Left lobe of liver (tissue), 2 donors: ENCODE data around the gene BTN3A1. TPM values are rescaled to one million over a fixed set of nuclear protein-coding genes. Genes with fewer than 3 reads are reported as not detected.
"Not testable (repeated sequence)": the region's sequence is repeated elsewhere in the genome, so short reads cannot be mapped to it uniquely, and the experiment has no call there.

Experiments used
- ATAC-seq: fragments of 200-7000 bp; cut with Tn5 transposase; one replicate; pipeline ENCODE4 v1.9.1; 2020; ENCODE audit warnings: mild to moderate bottlenecking, moderate library complexity
- DNase-seq: peaks from one replicate; pipeline ENCODE4 v3.0.0-alpha.2; 2020; ENCODE audit warnings: low spot score
- total RNA-seq: library from RNA; stranded (reverse); gene quantifications from one replicate; pipeline ENCODE4 v1.2.1, GENCODE V29; 2021
- donor health status: DM: no; HTN: no; CAD: no; lungs with moderate emphysema.
- donor health status: DM: no; HTN: yes; CAD: no.

Gene BTN3A1
- 9.5 TPM for total RNA-seq

- DNase-seq: peak; percentile 59
- ATAC-seq: peak; percentile 96
These were observed at the start of gene BTN3A1 for GRCh38 chr6:26401987-26402658. Gene BTN3A1, plus strand, starts transcription at chr6:26402275. Its CDS starts 3,289 bp downstream, at chr6:26405564.

DNA sequence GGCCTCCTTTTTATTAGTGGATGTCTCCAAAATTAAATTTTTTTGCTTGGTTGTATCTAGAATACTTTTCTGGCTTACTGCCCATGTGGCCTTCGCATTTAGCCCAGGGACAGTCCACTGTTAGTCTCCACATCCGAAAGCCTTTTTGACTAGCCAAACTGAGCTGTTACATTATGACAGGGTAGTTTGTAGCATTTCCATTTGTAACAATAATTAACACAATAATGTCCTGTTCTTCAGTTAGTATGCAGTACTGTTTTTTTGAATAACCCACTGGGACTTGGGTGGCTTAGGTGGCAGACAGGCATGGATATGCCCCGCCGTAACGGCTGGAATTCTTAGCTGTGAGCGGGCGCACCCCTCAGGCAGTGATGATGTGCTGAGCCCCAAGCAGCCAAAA is 49.8 kb upstream of the BTN3A1 start:
- DNase-seq (no peak), ATAC-seq (no peak)

DNA sequence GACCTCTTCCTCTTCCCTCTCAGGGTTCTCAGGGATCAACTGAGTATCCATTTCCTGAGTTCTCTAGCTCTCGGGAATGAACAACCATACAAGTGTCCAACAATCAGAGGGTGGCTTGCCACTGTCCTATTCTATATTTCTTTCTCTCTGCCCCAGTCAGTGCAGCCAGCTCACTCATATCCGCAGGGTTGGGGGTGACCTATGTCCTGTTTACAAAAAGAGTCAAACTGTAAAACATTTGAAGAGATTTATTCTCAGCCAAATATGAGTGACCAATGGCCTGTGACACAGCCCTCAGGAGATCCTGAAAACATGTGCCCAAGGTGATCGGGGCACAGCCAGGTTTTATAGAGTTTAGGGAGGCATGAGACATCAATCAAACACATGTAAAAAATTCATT is 47.9 kb upstream of the BTN3A1 start:
- DNase-seq (no peak), ATAC-seq (no peak)

DNA sequence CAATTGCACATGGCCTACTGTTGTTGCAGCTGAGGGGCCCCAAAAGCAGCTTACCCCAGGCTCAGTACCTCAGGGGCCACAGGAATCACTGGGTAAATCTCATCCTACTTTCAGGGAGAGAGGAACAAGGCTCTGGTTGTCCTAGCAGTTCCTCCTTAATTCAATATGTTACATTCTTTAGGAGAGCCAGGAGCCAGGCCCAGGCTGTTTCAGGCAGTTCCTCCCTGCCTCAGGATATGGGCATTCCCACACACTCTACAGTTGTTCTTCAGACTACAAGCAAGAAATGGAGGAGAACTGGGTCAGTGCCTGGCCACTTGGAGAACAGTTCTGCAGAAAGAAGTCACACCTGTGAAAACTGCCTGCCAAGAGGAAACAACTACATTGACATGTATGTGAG is 46.7 kb upstream of the BTN3A1 start:
- DNase-seq (no peak), ATAC-seq (no peak)

GRCh38 chr6:26357543-26357942 is 44.5 kb upstream of the BTN3A1 start:
- not testable (repeated sequence) for DNase-seq, ATAC-seq

DNA sequence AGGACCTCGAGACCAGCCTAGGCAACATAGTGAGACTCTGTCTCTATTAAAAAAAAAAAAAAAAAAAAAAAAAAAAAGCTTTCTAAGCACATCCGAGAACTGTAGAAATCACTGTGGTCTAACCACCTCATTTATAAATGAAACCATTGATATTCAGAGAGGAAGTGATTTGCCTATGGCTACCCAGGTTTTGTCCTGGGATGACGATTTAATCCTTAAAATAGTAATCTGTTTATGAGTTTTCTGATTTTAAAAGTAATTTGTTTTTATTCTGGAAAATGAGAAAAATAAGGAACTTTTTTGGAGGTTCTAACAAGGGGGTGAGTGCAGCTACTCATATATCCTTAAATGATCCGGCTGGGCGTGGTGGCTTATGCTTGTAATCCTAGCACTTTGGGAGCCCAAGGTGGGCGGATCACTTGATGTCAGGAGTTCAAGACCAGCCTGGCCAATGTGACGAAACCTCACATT is 43.5 kb upstream of the BTN3A1 start:
- DNase-seq: no peak
- ATAC-seq: no peak

DNA sequence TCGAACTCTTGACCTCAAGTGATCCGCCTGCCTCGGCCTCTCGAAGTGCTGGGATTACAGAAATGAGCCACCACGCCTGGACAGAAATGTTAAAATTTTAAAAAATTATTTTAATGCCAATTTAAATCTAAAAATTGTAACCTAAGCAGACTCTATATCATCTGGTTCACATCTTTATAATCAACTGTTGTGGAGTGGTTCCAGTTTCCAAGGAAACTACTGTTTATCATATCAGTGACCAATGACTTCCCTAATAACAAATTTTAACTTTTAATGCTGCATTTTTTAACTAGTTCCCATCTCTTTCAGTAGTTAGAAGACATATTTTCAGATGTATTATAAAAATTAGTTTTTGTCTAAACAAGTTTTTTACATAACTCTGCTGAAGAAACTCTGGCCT is 42.3 kb upstream of the BTN3A1 start:
- no peak for DNase-seq
- ATAC-seq: no peak

DNA sequence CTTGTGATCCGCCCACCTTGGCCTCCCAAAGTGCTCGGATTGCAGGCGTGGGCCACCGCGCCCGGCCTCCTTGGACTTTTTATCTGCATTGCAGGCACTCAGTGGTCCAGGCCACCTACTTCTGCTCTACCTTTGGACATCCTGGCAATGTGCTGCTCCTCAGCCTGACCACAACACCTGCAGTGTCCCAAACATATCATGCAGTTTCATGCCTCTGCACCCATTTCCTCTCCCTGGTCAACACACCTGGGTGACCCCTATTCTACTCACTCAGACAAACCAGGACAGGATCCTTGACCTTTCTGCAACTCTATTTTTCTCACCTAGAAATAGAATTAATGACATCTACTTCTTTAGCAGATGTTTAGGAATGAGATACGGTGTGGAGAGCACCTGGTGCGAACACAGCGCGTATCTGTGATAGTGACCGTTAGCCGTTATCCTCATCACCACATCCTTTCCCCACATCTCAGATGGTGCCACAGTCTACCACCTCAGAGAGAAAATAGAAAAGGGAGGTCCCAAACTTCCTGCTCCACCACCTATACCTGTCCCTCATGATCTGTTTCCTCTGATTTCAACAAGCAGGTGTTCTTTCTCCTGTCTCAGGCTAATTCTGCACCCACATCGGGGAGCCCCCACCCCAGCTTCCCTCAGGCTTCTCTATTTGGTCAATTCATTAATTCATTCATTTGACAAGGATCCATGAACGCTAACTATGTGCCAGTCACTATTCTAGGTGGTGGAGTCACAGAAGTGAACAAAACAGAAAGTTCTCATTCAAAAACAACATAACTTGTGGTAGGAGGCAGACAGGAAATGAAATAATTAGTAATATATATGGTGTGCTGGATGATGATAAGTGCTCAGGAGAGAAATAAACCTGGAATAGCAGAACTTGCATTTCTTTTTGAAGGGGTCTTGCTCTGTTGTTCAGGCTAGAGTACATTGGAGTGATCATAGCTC is 41.3 kb upstream of the BTN3A1 start:
- ATAC-seq: no peak
- DNase-seq: no peak

- no peak for ATAC-seq
- no peak for DNase-seq
These were observed 40.5 kb upstream of the BTN3A1 start for GRCh38 chr6:26361544-26361943.

DNA sequence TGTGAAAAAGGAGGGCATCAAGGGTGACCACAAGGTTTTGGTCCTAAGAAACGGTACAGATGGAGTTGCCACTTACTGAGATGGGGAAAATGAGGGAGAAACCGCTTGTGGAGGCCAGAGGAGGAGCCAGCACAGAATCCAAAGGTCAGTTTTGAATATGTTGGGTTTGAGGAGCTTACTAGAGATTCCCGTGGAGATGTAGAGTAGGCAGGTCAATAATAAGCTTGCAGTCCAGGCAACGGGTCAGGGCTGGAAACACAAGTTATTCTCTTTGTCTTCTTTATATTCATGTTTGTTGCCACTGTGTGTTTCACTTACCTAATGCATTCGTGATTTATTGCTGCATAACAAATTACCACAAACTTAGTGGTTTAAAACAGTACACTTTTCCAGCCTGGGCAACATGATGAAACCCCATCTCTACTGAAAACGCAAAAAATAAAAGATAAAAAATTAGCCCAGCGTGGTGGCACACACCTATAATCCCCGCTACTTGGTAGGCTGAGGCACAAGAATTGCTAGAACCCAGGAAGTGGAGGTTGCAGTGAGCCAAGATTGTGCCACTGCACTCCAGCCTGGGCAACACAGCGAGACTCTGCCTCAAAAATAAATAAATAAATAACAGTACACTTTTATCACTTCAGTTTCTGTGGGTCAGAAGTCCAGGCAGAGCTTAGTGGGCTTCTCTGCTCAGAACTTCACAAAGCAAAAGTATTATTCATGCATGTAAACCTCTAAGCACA is 39.8 kb upstream of the BTN3A1 start:
- ATAC-seq: no peak
- no peak for DNase-seq

DNA sequence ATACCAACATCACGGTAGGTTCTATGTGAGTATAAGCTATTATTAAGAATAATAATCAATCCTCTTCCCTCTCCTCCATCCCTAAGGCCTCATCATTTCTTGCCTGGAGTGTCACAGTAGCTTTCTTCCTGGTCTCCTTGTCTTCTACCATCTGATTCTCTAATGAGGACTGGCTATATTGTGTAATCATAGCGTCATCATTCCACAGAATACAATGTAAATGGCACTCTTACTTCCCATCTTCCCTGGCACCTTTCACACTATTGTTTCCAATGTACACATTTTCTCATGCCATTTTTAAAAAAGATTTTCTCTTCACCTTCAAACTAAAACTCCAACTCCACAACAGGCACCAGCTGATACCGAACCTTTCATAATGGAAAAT is 39.2 kb upstream of the BTN3A1 start:
- DNase-seq (no peak), ATAC-seq (no peak)

GRCh38 chr6:26363882-26364701 is 38.0 kb upstream of the BTN3A1 start:
- no peak for ATAC-seq

DNA sequence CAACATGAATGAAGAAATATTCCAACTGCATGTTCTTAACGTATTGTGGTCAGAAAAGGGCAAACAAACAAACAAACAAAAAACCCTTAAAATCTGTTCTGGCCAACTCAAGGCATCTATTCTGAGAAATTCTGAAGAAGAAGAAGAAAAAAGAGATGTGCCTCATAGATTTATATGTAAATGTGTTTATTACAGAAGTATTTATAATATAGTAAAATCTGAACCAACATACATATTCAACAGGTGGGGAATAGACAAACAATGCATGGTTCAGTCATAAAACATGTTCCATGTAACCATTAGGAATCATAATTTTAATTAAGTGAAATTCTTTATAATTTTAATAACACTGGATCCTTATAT is 36.5 kb upstream of the BTN3A1 start:
- DNase-seq: no peak
- ATAC-seq: no peak

More at GRCh38 chr6:26363882-26364701, 38.0 kb upstream of the BTN3A1 start:
- no peak for DNase-seq

GRCh38 chr6:26366504-26366903 is 35.6 kb upstream of the BTN3A1 start:
- DNase-seq (no peak), ATAC-seq (no peak)

- ATAC-seq: no peak
- DNase-seq: no peak
These were observed 35.0 kb upstream of the BTN3A1 start for GRCh38 chr6:26367114-26367513.

DNA sequence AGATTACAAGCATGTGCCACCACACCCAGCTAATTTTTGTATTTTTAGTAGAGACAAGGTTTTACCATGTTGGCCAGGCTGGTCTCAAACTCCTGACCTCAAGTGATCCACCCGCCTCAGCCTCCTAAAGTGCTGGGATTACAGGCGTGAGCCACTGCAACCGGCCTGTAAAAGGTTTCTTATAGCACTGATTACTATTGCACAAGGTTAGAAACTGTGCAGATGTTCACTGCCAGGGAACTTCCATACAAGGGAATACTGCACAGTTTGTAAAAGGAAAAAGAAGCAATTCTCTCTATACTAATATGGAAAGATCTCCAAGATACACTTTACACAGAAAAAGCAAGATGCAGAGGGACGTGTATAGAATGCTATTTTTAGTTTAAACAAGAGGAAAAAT is 30.3 kb upstream of the BTN3A1 start:
- ATAC-seq, DNase-seq: not testable (repeated sequence)

DNA sequence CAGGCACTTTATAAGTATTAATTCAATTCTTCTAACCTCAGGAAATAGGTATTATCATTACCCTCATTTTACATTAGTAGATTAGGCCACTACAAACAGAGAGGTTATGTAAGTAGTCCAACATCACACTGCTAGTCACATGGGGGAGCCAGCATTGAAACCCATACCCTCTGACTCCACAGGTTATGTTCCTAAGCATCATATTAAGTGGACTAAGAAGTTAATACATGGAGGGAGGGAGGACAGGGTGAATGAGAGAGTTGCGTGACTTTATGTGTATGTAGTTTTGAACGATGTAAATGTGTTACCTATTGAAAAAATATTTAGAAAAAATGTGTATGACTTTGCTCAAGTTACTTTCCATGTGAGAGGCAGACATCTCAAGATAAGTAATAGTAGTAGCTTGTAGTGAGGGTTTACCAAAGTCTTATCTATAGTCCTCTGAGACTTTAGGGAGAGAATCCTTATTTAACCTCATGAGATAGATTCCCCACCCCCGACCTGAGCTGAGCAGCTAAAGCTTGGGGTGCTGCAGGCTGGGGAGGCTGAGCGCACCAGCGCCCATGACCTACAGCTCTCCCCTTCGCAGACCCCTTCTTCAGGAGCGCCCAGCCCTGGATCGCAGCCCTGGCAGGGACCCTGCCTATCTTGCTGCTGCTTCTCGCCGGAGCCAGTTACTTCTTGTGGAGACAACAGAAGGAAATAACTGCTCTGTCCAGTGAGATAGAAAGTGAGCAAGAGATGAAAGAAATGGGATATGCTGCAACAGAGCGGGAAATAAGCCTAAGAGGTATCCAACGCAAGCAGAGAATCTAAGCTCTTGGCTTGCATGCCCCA is 29.5 kb upstream of the BTN3A1 start:
- ATAC-seq: no peak
- no peak for DNase-seq

GRCh38 chr6:26375270-26375669 is 26.8 kb upstream of the BTN3A1 start:
- ATAC-seq (no peak), DNase-seq (no peak)

DNA sequence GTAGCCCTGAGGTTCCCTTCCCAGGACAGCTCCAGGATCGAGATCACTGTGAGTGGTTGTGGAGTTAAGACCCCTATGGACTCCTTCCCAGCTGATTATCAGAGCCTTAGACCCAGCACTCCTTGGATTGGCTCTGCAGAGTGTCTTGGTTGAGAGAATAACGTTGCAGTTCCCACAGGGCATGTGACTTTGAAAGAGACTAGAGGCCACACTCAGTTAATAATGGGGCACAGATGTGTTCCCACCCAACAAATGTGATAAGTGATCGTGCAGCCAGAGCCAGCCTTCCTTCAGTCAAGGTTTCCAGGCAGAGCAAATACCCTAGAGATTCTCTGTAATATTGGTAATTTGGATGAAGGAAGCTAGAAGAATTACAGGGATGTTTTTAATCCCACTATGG is 24.4 kb upstream of the BTN3A1 start:
- ATAC-seq: no peak

DNA sequence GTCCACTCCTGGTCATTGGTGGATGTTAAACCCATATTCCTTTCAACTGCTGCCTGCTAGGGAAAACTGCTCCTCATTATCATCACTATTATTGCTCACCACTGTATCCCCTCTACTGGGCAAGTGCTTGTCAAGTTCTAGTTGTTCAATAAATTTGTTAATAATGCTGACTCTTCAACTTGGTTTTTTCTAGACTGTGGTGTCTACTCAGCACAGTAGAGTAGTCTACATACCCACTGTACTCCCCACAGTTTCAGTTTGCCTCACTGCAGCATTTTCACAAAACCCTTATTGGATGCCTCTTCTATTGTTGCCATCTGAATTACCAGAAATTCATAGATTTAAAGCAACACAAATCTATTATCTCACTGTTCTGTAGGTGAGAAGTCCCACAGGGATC is 23.9 kb upstream of the BTN3A1 start:
- DNase-seq, ATAC-seq: not testable (repeated sequence)

More for the DNA sequence above, 24.4 kb upstream of the BTN3A1 start:
- no peak for DNase-seq
